ENCODE data around the gene AKT3.

DNA sequence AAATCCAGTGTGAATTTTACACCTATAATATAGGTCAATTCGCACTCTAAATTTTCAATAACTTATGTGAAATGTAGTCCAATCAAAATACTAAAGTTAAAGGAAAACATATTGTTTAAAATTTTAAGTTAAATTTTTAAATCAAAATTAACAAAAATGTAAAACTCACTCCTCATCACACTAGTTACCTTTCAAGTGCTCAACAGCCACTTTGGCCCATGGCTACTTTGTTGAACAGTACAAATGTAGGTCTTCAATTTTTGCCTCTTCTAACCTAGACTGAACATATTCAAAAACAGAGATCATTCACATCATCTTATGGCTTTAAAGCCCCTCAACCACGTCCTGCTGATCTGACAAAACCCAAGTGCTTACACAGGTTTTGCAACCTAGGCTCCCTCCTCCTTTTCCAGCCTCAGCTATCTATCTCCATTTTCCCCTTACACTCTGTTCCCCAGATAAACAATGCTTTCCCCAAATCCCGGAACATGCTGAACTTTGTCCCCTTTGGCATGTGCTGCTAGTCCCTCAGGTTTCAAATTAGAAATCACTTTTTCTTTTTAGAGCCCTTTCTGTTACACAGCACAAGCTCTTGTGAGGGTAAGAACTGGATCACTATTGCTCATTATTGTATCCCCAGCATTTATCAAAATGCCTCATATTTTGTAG, 110.6 kb downstream of the AKT3 start:
- no peak for TF ChIP-seq POLR2A (IDR thresholded peaks at IDR 0.05)
- TF ChIP-seq, protein P1, sequence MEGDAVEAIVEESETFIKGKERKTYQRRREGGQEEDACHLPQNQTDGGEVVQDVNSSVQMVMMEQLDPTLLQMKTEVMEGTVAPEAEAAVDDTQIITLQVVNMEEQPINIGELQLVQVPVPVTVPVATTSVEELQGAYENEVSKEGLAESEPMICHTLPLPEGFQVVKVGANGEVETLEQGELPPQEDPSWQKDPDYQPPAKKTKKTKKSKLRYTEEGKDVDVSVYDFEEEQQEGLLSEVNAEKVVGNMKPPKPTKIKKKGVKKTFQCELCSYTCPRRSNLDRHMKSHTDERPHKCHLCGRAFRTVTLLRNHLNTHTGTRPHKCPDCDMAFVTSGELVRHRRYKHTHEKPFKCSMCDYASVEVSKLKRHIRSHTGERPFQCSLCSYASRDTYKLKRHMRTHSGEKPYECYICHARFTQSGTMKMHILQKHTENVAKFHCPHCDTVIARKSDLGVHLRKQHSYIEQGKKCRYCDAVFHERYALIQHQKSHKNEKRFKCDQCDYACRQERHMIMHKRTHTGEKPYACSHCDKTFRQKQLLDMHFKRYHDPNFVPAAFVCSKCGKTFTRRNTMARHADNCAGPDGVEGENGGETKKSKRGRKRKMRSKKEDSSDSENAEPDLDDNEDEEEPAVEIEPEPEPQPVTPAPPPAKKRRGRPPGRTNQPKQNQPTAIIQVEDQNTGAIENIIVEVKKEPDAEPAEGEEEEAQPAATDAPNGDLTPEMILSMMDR (IDR thresholded peaks at IDR 0.05): no peak
- no peak for TF ChIP-seq EP300 (IDR thresholded peaks at IDR 0.05)

Data from sigmoid colon (tissue), 4 donors.